K562 (cell line): ENCODE results near the gene LRRC25. TPM values are rescaled to one million over a fixed set of nuclear protein-coding genes. Genes with fewer than 3 reads are reported as not detected.

Experiments
- BRD4 ChIP-seq: fragments of 200-600 bp; sonication (generic); IDR thresholded peaks from 2 replicates; pipeline ENCODE4 v1.6.1; 2017; ENCODE audit warnings: inconsistent platforms
- CREB3 ChIP-seq: fragments of 450-650 bp; conservative IDR thresholded peaks from 2 replicates; pipeline ENCODE4 v1.6.1; 2016; ENCODE audit warnings: missing genetic modification characterization, low read depth, mild to moderate bottlenecking, missing compliant biosample characterization, moderate library complexity
- ELF1 ChIP-seq: fragments of 200-800 bp; sonication (Bioruptor generic); IDR thresholded peaks from 2 replicates; pipeline ENCODE4 v1.6.1; 2016; ENCODE audit warnings: missing genetic modification characterization, missing compliant biosample characterization
- FOSL1 ChIP-seq: fragments of 200-800 bp; sonication (Bioruptor generic); conservative IDR thresholded peaks from 2 replicates; pipeline ENCODE4 v1.6.1; 2016; ENCODE audit warnings: missing genetic modification characterization, missing compliant biosample characterization
- GTF2F1 ChIP-seq: IDR thresholded peaks from 2 replicates; pipeline ENCODE4 v1.6.1; 2011; ENCODE audit warnings: low read depth, low read length, improper control_type of control experiment
- MAX ChIP-seq: sonication (generic); formaldehyde crosslinking; IDR thresholded peaks from 2 replicates; pipeline ENCODE4 v1.9.0; 2022; ENCODE audit warnings: mild to moderate bottlenecking, missing genetic modification reagents
- MLLT1 ChIP-seq, 2 experiments: fragments of 450-650 bp; IDR thresholded peaks; 2 replicates each; pipeline ENCODE4 v1.6.1; 2016
- REST ChIP-seq, 2 experiments: fragments of 450-650 bp; formaldehyde crosslinking in 1 of 2; IDR thresholded peaks; 2 replicates each; pipeline versions ENCODE4 v1.4.0 to v1.6.1; 2014 to 2020; ENCODE audit warnings: mild to moderate bottlenecking in 2 of 2, borderline replicate concordance in 1 of 2, low read depth in 1 of 2
- THAP12 ChIP-seq: fragments of 250-450 bp; sonication (Bioruptor Pico); IDR thresholded peaks from 2 replicates; pipeline ENCODE4 v1.9.0; 2021; ENCODE audit warnings: mild to moderate bottlenecking, inconsistent platforms
- ZNF143 ChIP-seq: sonication (generic); formaldehyde crosslinking; IDR thresholded peaks from 2 replicates; pipeline ENCODE4 v1.9.0; 2022; ENCODE audit warnings: mild to moderate bottlenecking, missing genetic modification reagents
- ZNF431 ChIP-seq: sonication (generic); formaldehyde crosslinking; IDR thresholded peaks from 2 replicates; pipeline ENCODE4 v1.8.0; 2022; ENCODE audit warnings: mild to moderate bottlenecking, missing genetic modification reagents
- ZNF764 ChIP-seq: fragments of 250-450 bp; sonication (Bioruptor Pico); IDR thresholded peaks from 2 replicates; pipeline ENCODE4 v1.4.0; 2020; ENCODE audit warnings: low read depth, mild to moderate bottlenecking, moderate library complexity
- ZNF780A ChIP-seq: fragments of 250-450 bp; sonication (Bioruptor Pico); IDR thresholded peaks from 2 replicates; pipeline ENCODE4 v1.5.0; 2021; ENCODE audit warnings: mild to moderate bottlenecking
- polyA plus RNA-seq, 8 experiments: library from polyadenylated mRNA; depleted of rRNA in 4 of 8; stranded (reverse) in 5 of 8; unstranded in 3 of 8; fragments of >200 nt; fragmentation: Nextera tagmentation in 2 of 8; fragmentation: Illumina TruSeq in 1 of 8; extraction: Ambion mirVana in 2 of 8; extraction: Trizol in 1 of 8; gene quantifications; 2 replicates each; pipeline versions ENCODE4 v1.2.1 to v1.2.3, GENCODE V29; 2011 to 2014; ENCODE audit warnings: inconsistent platforms in 1 of 8, missing spikeins in 1 of 8
- total RNA-seq, 7 experiments: library from RNA; depleted of rRNA in 6 of 7; stranded (reverse); fragments of >200 nt in 6 of 7; fragmentation: Illumina TruSeq in 2 of 7; extraction: Trizol in 2 of 7; gene quantifications; 2 replicates each; pipeline versions ENCODE4 v1.2.1 to v1.2.3, GENCODE V29; 2011 to 2021; ENCODE audit warnings: low replicate concordance in 1 of 7

LRRC25 gene
- total and polyA plus RNA-seq, 9 of the 15 experiments (the other 6 are each of a cell fraction or from before 2014, with no cell fraction given): 0.07 to 0.36 (median 0.10) TPM; not detected in 3

GRCh38 chr19:18385675-18386542 lies 11.5 kb downstream of the LRRC25 start, which contains the start of gene GDF15 (continued):
- TF ChIP-seq CREB3 (no peak), ZNF780A (0 out of 2 replicates have a peak, but pooled peaks have one; percentile 58), ZNF431 (peak; percentile 63; the same call in 1 of the 2 replicates), GTF2F1 (peak; percentile 63), ELF1 (no peak), FOSL1 (tag) (peak; percentile 49), ZNF143 (peak; percentile 53; the same call in 1 of the 2 replicates), MLLT1 (IDR thresholded peaks at IDR 0.05) (peak; percentile 96), MAX (CRISPR knock-in tag) (peak; percentile 77), ZNF764 (CRISPR knock-in tag) (no peak), THAP12 (CRISPR knock-in tag) (peak; percentile 93), BRD4 (no peak), REST (IDR thresholded peaks at IDR 0.05; ENCODE audit: borderline replicate concordance) (peak; percentile 99), REST (CRISPR knock-in tag; IDR thresholded peaks at IDR 0.05; ENCODE audit: low read depth) (no peak; the same call in 1 of the 2 replicates)
